GM10847 (cell line): ENCODE data around the gene PARN.

ENCODE experiments used
- POLR2A ChIP-seq: IDR thresholded peaks from 2 replicates; pipeline ENCODE4 v1.6.1; 2011; ENCODE audit not compliant: insufficient read length; ENCODE audit errors: extremely low read depth

The PARN gene

DNA sequence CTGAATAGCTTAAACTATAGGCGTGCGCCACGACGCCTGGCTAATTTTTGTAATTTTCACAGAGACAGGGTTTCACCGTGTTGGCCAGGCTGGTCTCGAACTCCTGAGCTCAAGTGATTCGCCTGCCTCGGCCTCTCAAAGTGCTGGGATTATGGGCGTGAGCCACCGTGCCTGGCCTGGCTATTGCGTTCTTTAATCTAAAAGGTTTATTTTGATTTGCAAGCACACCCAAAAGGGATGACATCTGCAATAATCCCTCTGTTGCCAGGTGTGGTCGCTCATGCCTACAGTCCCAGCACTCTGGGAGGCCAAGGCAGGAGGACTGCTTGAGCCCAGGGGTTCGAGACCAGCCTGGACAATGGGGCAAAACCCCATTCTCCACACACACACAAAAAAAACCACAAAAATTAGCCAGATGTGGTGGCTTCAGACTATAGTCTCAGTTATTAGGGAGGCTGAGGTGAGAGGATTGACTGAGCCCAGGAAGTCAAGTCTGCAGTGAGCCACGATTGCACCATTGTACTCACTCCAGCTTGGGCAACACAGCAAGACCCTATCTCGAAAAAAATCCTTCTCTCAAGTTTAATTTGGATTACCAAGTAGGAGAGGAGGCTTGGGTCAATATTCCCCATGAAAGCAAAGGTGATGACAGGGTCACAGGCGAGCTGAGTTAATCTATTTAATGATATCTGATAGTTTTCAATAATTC, 144.1 kb downstream of the PARN start:
- TF ChIP-seq POLR2A: no peak

DNA sequence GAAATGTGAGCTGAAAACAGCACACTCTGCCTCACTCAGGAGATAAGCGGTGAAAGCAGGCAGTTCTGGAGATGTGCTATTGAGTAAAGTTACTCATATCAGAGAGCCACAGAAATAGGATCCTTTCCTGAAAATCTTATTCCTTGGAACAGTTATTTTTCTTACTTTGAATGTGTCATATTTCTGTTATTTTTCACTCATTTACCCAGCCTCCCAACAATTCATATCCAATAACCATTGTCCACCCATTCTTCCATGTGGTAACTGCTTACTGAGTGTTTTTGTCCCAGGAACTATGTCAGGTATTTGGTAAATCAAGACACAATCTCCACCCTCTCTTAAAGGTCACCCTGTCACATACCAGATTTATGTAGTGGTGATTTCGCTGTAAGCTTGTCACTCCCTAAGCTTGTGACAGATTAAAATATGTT, 144.9 kb downstream of the PARN start:
- TF ChIP-seq POLR2A: no peak

DNA sequence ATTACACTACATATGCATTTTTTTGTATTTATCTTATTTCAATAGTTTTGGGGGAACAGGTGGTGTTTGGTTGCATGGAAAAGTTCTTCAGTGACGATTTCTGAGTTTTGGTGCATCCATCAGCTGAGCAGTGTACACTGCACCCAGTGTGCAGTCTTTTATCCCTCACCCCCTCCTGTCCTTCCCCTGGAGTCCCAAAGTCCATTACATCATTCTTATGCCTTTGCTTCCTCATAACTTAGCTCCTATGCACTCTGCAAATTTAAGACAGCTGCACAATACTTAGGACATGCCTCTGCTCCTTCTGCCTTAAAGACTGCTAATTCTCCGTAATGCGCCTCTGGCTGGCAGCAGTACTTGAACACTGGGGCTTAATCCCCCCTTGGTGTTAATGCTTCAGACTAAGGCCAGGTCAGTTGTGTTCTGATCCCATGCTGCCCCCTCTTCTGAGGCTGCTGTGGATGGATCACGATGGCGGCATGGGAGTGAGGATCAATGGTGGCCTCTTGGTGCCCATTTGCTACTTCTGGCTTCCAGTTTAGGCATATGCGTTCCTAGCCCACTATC, 146.2 kb downstream of the PARN start:
- no peak for TF ChIP-seq POLR2A

DNA sequence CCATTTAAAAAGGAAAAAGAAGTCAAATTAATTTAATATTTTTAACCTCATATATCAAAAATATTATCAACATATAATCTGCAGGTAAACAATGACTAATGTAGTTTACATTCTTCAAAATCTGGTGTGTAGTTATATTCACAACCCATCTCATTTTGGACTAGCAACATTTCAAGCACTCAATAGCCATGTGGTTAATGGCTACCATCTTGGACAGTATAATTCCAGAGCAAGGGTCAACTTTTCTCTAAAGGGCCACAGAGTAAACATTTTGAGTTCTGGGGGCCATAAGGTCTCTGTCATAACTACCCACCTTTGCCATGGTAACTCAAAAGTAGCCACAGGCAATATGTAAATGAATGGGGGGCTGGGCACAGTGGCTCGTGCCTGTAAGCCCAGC, 153.9 kb downstream of the PARN start:
- TF ChIP-seq POLR2A: no peak

DNA sequence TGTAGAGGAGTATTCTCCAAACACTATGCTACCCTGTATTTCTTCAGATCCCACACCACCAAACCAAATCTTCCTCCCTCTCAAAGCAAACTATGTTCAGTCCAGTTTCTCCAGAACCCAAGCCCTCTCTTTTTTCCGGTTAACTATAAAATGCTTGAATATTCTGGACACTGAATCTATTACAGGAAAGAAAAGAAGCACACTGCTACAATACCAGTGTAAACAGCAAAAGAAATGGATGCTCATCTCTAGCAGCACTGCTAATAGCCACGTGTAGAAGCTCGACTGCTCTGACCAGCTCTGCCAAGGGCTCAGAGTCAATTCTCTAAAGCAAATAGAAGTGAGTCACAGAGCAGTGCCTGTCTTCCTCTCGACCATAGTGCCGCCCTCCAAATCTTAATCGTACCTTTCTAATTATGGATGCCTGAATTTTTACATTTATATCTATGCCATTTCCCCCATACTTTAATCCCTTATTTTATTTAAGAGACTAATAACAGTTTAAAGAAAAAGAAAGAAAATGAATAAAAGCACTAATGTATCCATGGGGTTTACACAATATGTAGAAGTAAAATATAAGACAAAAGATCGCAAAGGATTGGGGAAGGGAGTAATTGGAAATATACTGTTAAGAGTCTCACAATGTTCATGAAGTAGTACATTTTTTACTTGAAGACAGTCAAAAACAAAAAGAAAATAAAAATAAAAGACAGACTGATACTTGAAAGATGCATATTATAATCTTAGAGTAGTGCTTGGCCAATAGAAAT, 154.5 kb downstream of the PARN start:
- no peak for TF ChIP-seq POLR2A

DNA sequence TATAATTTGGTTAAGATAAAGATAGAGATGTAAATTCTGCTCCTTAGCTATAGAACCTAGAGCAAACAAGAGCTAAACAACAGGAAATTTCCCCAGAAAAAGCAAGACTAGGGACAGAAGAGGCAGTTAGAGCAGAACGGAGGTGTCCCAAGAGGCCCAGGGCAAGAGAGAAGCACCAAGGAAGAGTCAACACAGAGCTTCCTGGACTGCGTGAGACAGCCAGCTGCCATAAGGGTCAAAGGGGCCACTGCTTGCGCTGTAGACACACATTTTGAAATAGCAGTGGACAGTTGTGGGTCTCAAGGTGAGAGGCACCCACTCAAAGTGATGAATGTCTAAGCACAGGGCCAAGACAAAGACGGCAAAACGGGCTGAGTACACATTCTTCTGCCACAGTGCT, 156.6 kb downstream of the PARN start:
- TF ChIP-seq POLR2A: no peak

DNA sequence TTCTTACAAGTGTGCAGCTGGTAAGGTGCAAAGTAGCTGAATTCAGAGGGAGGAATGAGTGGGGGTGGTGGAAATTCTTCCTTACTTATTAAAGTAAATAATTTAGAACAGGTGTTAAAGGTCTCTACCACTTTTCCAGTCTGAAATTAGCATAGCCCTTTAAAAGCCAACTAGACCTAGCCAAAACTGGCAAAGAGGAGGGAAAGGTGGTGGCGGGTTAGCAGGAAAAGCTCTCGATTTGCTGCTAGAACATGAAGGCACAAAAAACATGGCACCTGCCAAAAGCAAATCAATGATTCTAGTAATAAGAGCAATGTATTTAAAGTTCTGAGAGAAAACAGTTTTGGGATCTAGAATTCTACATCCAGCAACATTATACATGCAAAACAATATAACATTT, 157.7 kb downstream of the PARN start:
- TF ChIP-seq POLR2A: no peak

DNA sequence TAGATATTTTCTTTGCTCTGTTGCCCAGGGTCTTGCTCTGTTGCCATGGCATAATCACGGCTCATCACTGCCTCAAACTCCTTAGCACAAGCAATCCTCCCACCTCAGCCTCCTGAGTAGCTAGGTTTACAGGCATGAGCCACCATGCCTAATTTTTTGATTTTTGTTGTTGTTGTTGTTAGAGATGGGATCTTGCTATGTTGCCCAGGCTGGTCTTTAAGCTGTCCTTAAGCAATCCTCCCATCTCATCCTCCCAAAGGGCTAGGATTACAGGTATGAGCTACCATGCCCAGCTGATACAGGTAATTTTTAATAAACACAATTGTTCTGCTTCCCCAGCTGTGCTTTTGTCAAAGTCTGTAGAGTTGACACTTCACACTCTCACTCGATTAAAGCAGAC, 159.3 kb downstream of the PARN start:
- TF ChIP-seq POLR2A: no peak

DNA sequence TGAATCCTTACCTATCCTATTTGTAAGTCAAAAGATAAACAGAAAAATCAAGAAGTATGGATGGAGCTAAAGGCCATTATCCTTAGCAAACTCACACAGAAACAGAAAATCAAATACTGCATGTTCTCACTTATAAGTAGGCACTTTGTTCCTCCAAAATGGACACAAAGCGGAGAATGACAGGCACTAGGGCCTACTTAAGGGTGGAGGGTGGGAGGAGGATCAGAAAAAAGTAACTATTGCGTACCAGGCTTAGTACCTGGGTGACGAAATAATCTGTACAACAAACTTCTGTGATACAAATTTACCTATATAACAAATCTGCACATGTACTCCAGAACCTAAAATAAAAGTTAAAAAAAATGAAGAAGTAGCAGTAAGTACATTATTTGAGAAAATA, 164.3 kb downstream of the PARN start:
- no peak for TF ChIP-seq POLR2A

DNA sequence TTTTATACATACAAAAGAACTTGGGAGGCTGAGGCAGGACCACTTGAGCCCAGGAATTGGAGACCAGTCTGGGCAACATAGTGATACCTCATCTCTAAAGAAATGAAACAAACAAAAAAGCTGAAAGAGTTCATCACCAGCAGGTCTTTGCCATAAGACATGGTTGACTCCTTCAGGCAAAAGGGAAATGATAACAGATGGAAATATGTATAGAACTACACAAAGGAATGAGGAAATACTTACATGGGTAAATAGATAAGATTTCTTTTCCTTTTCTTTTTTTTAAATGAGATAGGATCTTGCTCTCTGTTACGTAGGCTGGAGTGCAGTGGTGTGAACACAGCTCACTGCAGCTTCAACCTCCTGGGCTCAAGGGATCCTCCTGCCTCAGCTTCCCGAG, 165.3 kb downstream of the PARN start:
- no peak for TF ChIP-seq POLR2A

DNA sequence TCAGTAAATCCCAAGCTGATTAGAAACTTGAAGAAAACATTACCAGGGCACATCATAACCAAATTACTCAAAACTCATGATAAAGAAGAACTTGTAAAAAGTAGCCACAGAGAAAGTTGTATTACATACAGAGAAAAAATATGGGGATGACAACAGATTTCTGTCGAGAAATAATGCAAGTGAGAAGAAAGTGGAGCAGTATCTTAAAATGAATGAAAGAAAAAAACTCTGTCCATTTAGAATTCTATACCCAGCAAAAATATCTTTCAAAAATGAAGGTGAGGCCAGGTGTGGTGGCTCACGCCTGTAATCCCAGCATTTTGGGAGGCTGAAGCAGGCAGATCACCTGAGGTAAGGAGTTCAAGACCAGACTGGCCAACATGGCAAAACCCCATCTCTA, 165.9 kb downstream of the PARN start:
- TF ChIP-seq POLR2A: no peak

DNA sequence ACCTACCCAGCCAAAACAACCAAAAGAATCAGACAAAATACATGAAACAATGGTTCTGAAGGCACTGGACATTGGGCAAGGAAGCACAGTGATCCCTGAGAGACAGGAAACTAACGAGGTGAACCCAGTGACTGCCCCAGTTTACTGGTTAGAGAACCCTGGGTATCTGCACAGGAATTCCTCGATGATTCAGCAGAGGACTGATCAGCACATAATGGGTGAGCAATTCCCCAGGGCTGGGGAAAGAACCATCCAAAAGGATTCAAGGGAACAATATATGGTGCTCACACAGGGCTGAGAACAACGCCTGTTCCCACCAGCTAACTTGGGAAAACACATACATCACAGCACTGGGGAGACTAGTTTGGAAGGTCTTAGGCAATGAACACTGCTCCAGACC, 167.2 kb downstream of the PARN start:
- no peak for TF ChIP-seq POLR2A

DNA sequence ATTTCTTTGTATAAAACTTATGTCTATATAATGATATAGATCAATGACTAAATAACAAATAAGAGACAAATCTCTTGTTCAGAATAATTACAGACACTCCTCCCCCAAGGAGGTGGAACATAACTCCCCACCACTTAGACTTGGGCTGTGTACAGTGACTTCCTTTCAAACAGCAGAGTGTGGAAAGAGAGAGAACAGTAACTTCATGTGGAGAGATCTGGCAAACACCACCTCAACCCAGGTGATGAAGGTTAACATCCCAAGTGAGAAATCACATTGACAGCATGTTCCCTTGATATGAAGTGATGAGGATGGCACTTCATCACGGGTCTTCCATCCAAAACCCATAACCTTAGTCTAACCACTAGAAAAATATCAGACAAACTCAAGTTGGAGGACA, 169.3 kb downstream of the PARN start:
- TF ChIP-seq POLR2A: no peak

DNA sequence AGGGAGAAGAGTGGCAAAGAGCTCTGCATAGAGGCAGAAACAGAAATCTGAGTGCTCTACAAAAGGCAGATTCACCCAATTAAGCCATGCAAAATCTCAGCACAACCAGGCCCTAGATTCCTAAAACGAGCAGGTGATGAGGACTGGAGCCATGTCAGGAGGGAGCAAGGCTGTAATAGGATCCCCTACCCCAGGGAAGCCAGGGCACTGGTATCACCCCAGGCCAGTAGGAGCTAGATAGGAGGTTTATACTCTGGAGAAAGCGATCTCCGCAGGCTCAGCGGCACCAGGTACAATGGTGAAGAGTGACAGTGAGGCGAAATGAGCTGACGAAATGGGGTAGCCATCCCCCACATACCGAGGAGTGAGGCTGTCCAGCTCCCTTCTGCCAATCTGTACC, 171.5 kb downstream of the PARN start:
- TF ChIP-seq POLR2A: no peak

DNA sequence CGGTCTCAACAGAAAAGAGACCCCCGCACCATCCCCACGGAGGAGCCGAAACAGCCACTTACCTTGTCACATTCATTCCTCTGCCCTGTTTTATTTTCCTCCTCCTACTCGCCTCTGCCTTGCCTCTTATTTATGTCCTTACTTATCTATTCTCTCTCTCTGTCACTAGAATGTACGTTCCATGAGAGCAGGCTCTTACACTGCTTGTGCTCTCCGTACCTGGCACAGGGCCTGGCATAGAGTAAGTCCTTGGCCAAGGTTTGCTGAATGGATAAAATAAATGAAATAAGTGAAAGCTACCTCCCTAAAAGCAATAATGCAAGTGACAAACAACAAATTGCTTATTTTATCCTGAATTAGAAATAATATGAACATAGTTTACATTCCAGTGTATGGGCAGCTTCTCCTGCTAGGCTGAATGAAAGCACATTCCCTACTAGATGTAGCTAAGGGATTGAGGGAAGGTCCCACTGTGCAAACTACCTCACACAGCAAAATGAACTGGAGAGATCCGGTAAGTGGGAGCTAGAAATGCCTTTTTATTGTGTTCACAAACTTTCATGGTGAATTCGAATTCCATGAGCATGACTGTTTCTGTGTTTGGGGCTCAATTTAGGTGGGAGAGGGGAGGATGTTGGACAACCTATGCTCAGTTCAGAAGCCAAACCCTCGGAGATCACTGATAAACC, 173.1 kb downstream of the PARN start:
- no peak for TF ChIP-seq POLR2A

DNA sequence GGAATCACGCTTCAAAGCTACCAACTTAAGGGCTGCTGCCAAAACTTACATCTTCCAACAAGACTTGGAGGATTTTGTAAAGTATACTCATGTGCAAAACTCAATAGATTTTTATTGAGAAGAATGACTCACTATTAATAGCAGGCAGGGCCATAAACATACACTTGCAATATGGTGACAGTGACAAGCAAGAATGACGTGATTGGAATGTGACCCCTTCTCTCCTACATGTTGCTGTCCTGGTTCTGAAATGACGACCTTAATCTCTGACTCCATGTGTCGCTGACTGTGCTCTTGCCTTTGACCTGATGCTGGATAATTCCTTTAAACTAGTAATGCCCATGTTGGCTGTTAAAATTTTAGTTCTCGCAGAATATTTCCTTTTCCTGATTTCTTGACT, 174.5 kb downstream of the PARN start:
- TF ChIP-seq POLR2A: no peak
